Measurements from ENCODE around the gene MACROD1. TPM values are rescaled to one million over a fixed set of nuclear protein-coding genes. Genes with fewer than 3 reads are reported as not detected.

MACROD1 gene
- total and polyA plus RNA-seq, 2 of the 13 experiments (the other 11 are each of a cell fraction or from before 2014, with no cell fraction given), result 23.1 to 34.5 TPM

GRCh38 chr11:64063777-64064176 is 102.1 kb downstream of the MACROD1 start (continued):
- no peak for TF ChIP-seq ARID2 (CRISPR knock-in tag; IDR thresholded peaks at IDR 0.05; ENCODE audit: borderline replicate concordance)

- WGBS (ENCODE audit: low lambda C conversion rate), result 89% methylated on average over 5 of the region's 16 CpGs
- no peaks in the 10 kb centered on the region for H3K36me3 ChIP-seq (replicated peaks in 1 of 2; ENCODE audit: control insufficient read depth in 1 of 2, insufficient read depth in 2 of 2, low read length in 2 of 2)
- H3K4me2 ChIP-seq (ENCODE audit: low read depth, low read length), result no peak overlapping the region
- in situ Hi-C loops (cut with HindIII; ENCODE audit: extremely low pct_ligation_motif_present, low pct_unique_long_range_greater_than_20kb) (no loop called here), intact Hi-C loops (cut with micrococcal nuclease; ENCODE audit: unreplicated experiment) (no loop called here)
- H2AFZ ChIP-seq (ENCODE audit: low read length), result no peak overlapping the region
- DNase-seq (ENCODE audit: low spot score) (no peak), ATAC-seq (no peak), FAIRE-seq (no peak)
- no peaks in the 10 kb centered on the region for H3K9me3 ChIP-seq (ENCODE audit: low read length)
- H3K79me2 ChIP-seq (ENCODE audit: insufficient read depth, low read length), result no peaks in the 10 kb centered on the region
- POLR2A ChIA-PET, result no interaction called here
- CTCF ChIA-PET (ENCODE audit: low intra/inter-chr PET ratio, low total read pairs), result no interaction called here
- no peak overlapping the region for H3K4me3 ChIP-seq (replicated peaks in 1 of 3; ENCODE audit: insufficient read depth in 1 of 3, low read depth in 2 of 3, low read length in 3 of 3)
- no peak overlapping the region for H3K27ac ChIP-seq (ENCODE audit: extremely low read length, insufficient read depth, low read length)
- H4K20me1 ChIP-seq (ENCODE audit: insufficient read depth, low read length), result peaks cover 4% of the 10 kb centered on the region; the same call in 1 of the 2 replicates
- no peaks in the 10 kb centered on the region for H3K27me3 ChIP-seq (ENCODE audit: control insufficient read depth in 1 of 2, insufficient read depth in 2 of 2, low read length in 2 of 2)
- no peak for TF ChIP-seq ZNF703 (CRISPR knock-in tag; IDR thresholded peaks at IDR 0.05; ENCODE audit: borderline replicate concordance)
- no peak for TF ChIP-seq RBAK (CRISPR knock-in tag; IDR thresholded peaks at IDR 0.05)
- no peak for TF ChIP-seq ZNF570 (CRISPR knock-in tag; IDR thresholded peaks at IDR 0.05; ENCODE audit: borderline replicate concordance)
- TF ChIP-seq SAP130 (CRISPR knock-in tag; IDR thresholded peaks at IDR 0.05; ENCODE audit: low read depth), result no peak
- no peak for TF ChIP-seq LCORL (IDR thresholded peaks at IDR 0.05)
- TF ChIP-seq LCORL (CRISPR knock-in tag; IDR thresholded peaks at IDR 0.05), result no peak
- TF ChIP-seq ZNF747 (CRISPR knock-in tag; IDR thresholded peaks at IDR 0.05; ENCODE audit: borderline replicate concordance), result no peak
- TF ChIP-seq GLI4 (CRISPR knock-in tag; IDR thresholded peaks at IDR 0.05; ENCODE audit: borderline replicate concordance), result no peak
- no peak for TF ChIP-seq ZNF549 (CRISPR knock-in tag; IDR thresholded peaks at IDR 0.05)
- TF ChIP-seq KDM5B (CRISPR knock-in tag; IDR thresholded peaks at IDR 0.05; ENCODE audit: borderline replicate concordance), result no peak
- TF ChIP-seq PAWR (CRISPR knock-in tag; IDR thresholded peaks at IDR 0.05; ENCODE audit: borderline replicate concordance), result no peak
- no peak for TF ChIP-seq ZNF142 (CRISPR knock-in tag; IDR thresholded peaks at IDR 0.05)
- TF ChIP-seq ZNF383 (CRISPR knock-in tag; IDR thresholded peaks at IDR 0.05; ENCODE audit: borderline replicate concordance), result no peak
- TF ChIP-seq ZNF101 (CRISPR knock-in tag; IDR thresholded peaks at IDR 0.05; ENCODE audit: borderline replicate concordance, low read depth), result no peak
- no peak for TF ChIP-seq MLX (CRISPR knock-in tag; IDR thresholded peaks at IDR 0.05)
- TF ChIP-seq KAT7 (CRISPR knock-in tag; IDR thresholded peaks at IDR 0.05; ENCODE audit: borderline replicate concordance), result no peak
- no peak for TF ChIP-seq ZC3H4 (CRISPR knock-in tag; IDR thresholded peaks at IDR 0.05; ENCODE audit: borderline replicate concordance)
- H3K9ac ChIP-seq (ENCODE audit: insufficient read depth, low read depth, low read length), result no peak overlapping the region
- no peaks in the 10 kb centered on the region for H3K4me1 ChIP-seq (ENCODE audit: insufficient read depth, low read length)
- BruUV-seq (replicated peaks), result no TSS peak
These were observed 103.5 kb downstream of the MACROD1 start for GRCh38 chr11:64062185-64063039.

All from HepG2 (cell line).